ENCODE results near the gene IQCE. TPM values are rescaled to one million over a fixed set of nuclear protein-coding genes. Genes with fewer than 3 reads are reported as not detected.

The IQCE gene
- polyA plus RNA-seq, 5 donors: 16.8 to 21.0 (median 17.0) TPM

- DNase-seq: no peak
Measured at GRCh38 chr7:2646336-2646679, 87.5 kb downstream of the IQCE start.

DNA sequence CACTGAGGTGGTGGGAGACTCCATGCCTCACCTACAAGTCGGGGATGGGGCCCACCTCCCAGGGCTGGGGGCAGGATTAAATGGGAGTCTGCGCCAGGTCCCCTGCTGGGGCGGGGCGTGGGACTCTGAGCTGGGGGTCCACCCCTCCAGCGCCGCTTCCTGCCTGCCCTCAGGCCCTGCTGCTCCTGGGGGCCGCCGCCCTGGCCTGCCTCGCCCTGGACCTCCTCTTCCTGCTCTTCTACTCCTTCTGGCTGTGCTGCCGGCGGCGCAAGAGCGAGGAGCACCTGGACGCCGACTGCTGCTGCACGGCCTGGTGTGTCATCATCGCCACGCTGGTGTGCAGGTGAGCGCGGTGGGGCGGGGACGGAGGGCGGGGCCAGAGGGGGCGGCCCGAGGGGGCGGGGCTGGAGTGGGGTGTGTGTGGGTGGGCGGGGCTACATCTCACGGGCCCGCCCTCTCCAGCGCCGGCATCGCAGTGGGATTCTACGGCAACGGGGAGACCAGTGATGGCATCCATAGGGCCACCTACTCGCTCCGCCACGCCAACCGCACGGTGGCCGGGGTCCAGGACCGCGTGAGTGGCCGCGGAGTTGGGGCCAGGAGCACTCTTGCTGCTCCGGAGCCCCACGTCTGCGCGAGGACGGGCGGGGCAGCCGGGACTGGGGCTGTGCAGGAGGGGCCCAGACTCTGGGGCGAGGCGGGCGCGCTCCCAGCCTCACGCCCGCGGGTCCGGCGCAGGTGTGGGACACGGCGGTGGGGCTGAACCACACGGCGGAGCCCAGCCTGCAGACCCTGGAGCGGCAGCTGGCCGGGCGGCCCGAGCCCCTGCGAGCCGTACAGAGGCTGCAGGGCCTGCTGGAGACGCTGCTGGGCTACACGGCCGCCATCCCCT, 88.1 kb downstream of the IQCE start:
- no peak for DNase-seq

- DNase-seq: no peak
Measured at GRCh38 chr7:2647594-2648172, 88.9 kb downstream of the IQCE start.

- no peak for DNase-seq
Measured at GRCh38 chr7:2649139-2649838, 90.5 kb downstream of the IQCE start.

GRCh38 chr7:2649991-2650390, 91.2 kb downstream of the IQCE start:
- DNase-seq: no peak

DNA sequence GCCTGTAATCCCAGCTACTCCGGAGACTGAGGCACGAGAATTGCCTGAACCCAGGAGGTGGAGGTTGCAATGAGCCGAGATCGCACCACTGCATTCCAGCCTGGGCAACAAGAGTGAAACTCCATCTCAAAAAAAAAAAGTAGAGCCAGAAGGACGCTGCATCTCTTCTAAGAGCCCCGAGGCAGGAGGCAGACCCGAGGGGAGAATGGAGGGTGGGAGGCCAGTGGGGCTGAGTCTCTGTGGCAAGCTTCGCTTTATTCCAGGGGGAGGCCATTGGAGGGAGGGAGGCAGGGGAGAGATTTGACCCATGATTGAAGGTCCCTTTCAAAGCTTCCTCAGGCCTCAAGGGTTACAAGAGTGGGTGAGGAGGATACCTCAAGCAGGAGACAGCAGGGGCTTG, 91.7 kb downstream of the IQCE start:
- DNase-seq: no peak

- DNase-seq: no peak
Measured at GRCh38 chr7:2651336-2651735, 92.6 kb downstream of the IQCE start.

GRCh38 chr7:2651847-2652735, 93.3 kb downstream of the IQCE start:
- DNase-seq: no peak

DNA sequence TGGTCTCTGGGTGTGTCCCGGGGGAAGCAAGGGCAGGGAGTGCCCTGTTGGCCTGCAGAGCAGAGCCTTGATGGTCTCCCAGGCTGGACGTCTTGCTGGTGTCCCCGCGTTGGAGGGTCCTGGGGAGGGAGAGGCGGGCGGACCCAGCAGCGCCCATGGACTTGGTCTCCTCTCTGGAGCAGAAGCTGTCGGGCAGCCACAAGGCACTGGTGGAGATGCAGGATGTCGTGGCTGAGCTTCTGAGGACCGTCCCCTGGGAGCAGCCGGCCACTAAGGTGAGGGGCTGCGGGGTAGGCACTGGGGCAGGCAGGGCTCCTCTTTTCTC, 93.9 kb downstream of the IQCE start:
- DNase-seq: no peak

- DNase-seq: no peak
Measured at GRCh38 chr7:2654059-2654458, 95.3 kb downstream of the IQCE start.

DNA sequence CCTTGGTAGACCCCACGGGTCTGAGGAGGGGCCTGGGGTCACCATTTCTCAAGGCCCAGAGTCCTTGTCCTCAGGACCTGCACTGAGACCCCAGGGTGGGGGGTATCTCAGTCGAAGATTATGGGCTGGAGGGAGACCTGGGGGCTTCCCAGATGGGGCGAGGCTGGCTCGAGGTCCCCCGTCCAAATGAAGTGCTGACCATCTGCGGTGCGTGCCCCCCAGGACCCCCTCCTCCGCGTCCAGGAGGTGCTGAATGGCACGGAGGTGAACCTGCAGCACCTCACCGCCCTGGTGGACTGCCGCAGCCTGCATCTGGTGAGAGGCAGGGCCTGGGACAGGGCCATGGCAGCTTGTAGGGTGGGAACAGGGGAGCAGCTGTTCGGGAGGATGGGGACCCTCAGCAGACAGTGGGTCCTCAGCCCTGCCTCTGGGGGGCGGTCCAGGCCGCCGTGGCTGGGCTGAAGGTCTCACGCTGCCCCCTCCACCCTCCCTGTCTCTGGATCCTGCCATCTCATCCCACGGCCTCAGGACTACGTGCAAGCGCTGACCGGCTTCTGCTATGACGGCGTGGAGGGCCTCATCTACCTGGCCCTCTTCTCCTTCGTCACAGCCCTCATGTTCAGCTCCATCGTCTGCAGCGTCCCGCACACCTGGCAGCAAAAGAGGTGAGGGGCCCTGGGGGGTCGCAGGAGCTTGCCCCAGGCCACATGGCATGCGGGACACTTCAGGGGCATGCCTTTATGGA, 97.3 kb downstream of the IQCE start:
- DNase-seq: no peak

GRCh38 chr7:2657208-2657607, 98.4 kb downstream of the IQCE start:
- DNase-seq: no peak

GRCh38 chr7:2657920-2658671, 99.3 kb downstream of the IQCE start:
- no peak for DNase-seq

GRCh38 chr7:2658941-2659340, 100.2 kb downstream of the IQCE start:
- no peak for DNase-seq

DNA sequence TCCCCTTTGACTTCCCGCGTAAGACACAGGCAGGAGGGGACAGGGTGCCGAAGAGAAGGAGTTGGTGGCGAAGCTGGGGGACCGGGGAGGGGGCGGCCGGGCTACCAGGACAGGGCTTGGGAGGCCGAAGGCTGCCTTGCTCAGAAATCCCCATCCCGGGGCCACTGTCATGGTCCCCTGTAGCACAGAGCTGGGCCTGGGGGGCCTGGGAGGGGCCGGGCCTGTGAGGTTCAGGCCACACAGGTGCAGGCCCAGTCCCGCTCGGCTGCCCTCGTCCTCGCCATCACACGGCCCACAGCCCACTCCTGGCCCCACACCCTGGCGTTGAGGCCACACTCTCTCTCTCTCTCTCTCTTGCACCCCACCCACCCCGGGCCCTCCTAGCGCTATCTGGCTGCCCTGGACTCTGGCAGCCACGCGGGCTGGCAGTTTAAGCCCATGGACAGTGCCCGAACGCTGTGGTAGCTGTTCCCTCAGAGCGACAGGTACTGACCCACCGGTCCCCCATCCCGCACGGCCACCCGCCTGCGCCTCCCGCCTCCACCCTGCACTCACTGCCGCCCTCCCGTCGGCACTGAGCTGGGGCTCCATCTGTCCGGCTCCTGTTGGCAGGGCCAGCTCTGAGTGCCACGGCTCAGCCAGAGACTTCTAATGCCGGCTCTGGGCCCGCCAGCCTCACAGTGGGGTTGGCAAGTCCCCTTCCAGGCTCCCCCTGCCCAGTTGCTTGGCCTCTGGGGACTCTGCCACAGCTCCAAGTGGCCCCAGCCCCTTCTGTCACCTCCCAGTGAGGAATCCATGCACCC, 101.0 kb downstream of the IQCE start:
- no peak for DNase-seq

- DNase-seq: no peak
Measured at GRCh38 chr7:2660359-2661095, 101.7 kb downstream of the IQCE start.

DNA sequence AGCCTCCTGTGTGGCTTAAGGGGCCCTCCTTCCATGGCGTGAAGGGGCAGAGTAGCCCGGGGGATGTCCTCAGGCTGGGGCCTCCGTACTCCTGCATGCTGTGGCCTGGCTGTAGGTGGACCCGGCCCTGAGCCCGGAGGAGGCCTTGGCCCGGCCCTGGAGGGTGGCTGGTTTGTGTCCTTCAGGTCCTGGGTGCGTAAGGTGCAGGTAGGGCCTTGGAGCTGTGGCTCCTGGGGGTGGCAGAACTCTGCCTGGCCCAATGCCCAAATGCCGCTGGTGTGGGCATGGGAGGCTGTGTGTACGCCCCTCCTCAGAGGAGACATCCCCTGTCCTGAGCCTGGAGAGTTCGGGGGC, 102.3 kb downstream of the IQCE start:
- DNase-seq: no peak

- DNase-seq: no peak
Measured at GRCh38 chr7:2661602-2662272, 103.0 kb downstream of the IQCE start.
